Central memory CD8-positive, alpha-beta T cell (primary cell): ENCODE measurements around the gene GPX4.

ENCODE experiments used
- ATAC-seq: fragments of 150-1000 bp; cut with Tn5 transposase; replicated peaks from 2 replicates; pipeline ENCODE4 v1.10.0; 2022; ENCODE audit warnings: mild to moderate bottlenecking, moderate FRiP score, moderate number of reproducible peaks; ENCODE audit not compliant: poor library complexity, severe bottlenecking; ENCODE audit errors: extremely low read depth
- DNase-seq, 2 donors: peaks; one replicate each; pipeline ENCODE4 v3.0.0; 2021; ENCODE audit warnings: low spot score in 2 of 2
- H3K27ac Mint-ChIP-seq: one replicate; pipeline ENCODE4 v1.8.0; 2022; ENCODE audit warnings: low read depth, mild to moderate bottlenecking, moderate library complexity, mixed read lengths
- H3K27me3 Mint-ChIP-seq: one replicate; pipeline ENCODE4 v1.8.0; 2022; ENCODE audit warnings: mixed read lengths
- H3K36me3 Mint-ChIP-seq: one replicate; pipeline ENCODE4 v1.8.0; 2022; ENCODE audit warnings: mild to moderate bottlenecking, moderate library complexity, mixed read lengths; ENCODE audit not compliant: insufficient read depth
- H3K4me1 Mint-ChIP-seq: one replicate; pipeline ENCODE4 v1.8.0; 2022; ENCODE audit warnings: mixed read lengths
- H3K4me3 Mint-ChIP-seq: one replicate; pipeline ENCODE4 v1.8.0; 2022; ENCODE audit warnings: mild to moderate bottlenecking, moderate library complexity, mixed read lengths
- H3K9me3 Mint-ChIP-seq: one replicate; pipeline ENCODE4 v1.8.0; 2022; ENCODE audit warnings: mixed read lengths

The GPX4 gene, protein sequence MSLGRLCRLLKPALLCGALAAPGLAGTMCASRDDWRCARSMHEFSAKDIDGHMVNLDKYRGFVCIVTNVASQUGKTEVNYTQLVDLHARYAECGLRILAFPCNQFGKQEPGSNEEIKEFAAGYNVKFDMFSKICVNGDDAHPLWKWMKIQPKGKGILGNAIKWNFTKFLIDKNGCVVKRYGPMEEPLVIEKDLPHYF

DNA sequence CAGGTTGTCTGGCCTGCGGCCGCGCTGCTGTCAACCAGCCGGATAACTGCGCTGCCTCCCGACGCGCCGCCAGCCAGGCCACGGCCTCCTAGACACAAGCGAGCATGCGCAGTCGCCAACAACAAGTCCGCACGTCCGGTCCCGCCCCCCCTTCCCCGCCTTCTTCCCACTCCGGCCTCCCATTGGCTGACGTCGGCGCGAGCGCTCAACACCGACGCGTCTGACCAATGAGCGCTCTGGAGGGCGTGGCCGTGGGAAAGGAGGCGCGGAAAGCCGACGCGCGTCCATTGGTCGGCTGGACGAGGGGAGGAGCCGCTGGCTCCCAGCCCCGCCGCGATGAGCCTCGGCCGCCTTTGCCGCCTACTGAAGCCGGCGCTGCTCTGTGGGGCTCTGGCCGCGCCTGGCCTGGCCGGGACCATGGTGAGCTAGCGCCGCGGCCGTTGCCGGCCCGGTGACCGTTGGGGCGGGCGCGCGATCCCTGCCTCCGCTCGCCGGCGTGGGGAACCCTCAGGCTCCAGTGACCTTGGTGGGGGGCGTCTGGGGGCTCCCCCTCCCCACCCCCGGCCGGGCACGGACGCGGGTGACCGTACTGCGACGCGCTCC, at the start of gene GPX4:
TSS of gene GPX4 (plus strand) at position 287 of the 603 bp plus-strand sequence. CDS start at position 337, 50 bp downstream.
- H3K36me3 Mint-ChIP-seq, result peaks cover 31% of the 10 kb centered on the region
- H3K27me3 Mint-ChIP-seq, result no peaks in the 10 kb centered on the region
- peaks cover 18% of the 10 kb centered on the region for H3K4me1 Mint-ChIP-seq
- no peaks in the 10 kb centered on the region for H3K9me3 Mint-ChIP-seq
- peak; percentile 91 to 96 for DNase-seq
- H3K27ac Mint-ChIP-seq, result peak within 1 kb of the TSS; percentile 84
- H3K4me3 Mint-ChIP-seq, result peak within 1 kb of the TSS; percentile 66
- peak; percentile 89 for ATAC-seq

DNA sequence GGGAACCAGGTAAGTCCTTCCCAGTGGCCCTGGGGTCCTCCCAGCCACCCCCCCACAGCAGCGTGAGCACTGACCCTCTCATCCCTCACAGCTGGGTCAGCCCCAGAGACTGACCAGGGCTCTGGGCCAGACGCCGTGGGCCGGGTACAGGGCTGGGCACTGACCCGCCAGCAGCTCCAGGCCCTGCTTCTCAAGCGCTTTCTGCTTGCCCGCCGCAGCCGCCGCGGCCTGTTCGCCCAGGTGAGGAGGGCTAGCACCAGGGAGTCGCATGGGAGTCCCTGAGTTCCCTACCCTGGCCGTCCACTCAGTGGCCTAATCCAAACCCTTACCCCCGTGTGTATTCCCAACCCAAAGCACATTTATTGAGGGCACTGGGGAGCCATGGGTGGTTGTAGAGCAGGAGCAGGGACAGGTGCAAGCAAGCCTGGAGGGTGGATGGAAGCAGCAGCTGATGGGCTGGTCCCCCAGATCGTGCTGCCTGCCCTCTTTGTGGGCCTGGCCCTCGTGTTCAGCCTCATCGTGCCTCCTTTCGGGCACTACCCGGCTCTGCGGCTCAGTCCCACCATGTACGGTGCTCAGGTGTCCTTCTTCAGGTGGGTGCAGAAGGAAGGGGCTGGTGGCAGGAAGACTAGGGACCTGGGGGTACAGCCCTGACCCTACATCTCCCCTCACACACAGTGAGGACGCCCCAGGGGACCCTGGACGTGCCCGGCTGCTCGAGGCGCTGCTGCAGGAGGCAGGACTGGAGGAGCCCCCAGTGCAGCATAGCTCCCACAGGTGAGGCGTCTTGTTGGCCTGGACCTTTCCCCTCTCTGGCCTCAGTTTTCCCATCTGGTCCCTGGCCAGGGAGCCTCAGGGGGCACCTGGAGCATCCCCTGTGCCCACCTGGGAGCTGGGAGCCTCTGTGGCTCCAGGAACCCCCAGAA, 49.4 kb upstream of the GPX4 start:
- ATAC-seq, result no peak
- no peak overlapping the region for H3K4me3 Mint-ChIP-seq
- H3K27ac Mint-ChIP-seq, result no peak overlapping the region
- DNase-seq, result no peak
- peaks cover 22% of the 10 kb centered on the region for H3K36me3 Mint-ChIP-seq
- peaks cover 29% of the 10 kb centered on the region for H3K4me1 Mint-ChIP-seq
- H3K27me3 Mint-ChIP-seq, result no peaks in the 10 kb centered on the region
- no peaks in the 10 kb centered on the region for H3K9me3 Mint-ChIP-seq

GRCh38 chr19:1055028-1055425, 48.8 kb upstream of the GPX4 start:
- H3K36me3 Mint-ChIP-seq, result peaks cover 21% of the 10 kb centered on the region

GRCh38 chr19:1055886-1056620, 47.7 kb upstream of the GPX4 start:
- H3K4me1 Mint-ChIP-seq, result peaks cover 29% of the 10 kb centered on the region
- ATAC-seq, result no peak
- H3K4me3 Mint-ChIP-seq, result no peak overlapping the region
- no peaks in the 10 kb centered on the region for H3K27me3 Mint-ChIP-seq
- no peak overlapping the region for H3K27ac Mint-ChIP-seq
- peaks cover 18% of the 10 kb centered on the region for H3K36me3 Mint-ChIP-seq
- H3K9me3 Mint-ChIP-seq, result no peaks in the 10 kb centered on the region
- DNase-seq, result no peak

More at GRCh38 chr19:1055028-1055425, 48.8 kb upstream of the GPX4 start:
- H3K27me3 Mint-ChIP-seq, result no peaks in the 10 kb centered on the region
- DNase-seq (no peak), ATAC-seq (no peak)
- H3K9me3 Mint-ChIP-seq, result no peaks in the 10 kb centered on the region
- no peak overlapping the region for H3K27ac Mint-ChIP-seq
- peaks cover 29% of the 10 kb centered on the region for H3K4me1 Mint-ChIP-seq
- H3K4me3 Mint-ChIP-seq, result no peak overlapping the region

GRCh38 chr19:1057176-1057855, 46.5 kb upstream of the GPX4 start:
- H3K4me3 Mint-ChIP-seq, result no peak overlapping the region
- H3K27ac Mint-ChIP-seq, result peak overlapping the region; percentile 62
- peak; percentile 83 for ATAC-seq
- H3K4me1 Mint-ChIP-seq, result peaks cover 24% of the 10 kb centered on the region
- DNase-seq, result no peak
- no peaks in the 10 kb centered on the region for H3K9me3 Mint-ChIP-seq
- H3K27me3 Mint-ChIP-seq, result no peaks in the 10 kb centered on the region
- H3K36me3 Mint-ChIP-seq, result peaks cover 21% of the 10 kb centered on the region

DNA sequence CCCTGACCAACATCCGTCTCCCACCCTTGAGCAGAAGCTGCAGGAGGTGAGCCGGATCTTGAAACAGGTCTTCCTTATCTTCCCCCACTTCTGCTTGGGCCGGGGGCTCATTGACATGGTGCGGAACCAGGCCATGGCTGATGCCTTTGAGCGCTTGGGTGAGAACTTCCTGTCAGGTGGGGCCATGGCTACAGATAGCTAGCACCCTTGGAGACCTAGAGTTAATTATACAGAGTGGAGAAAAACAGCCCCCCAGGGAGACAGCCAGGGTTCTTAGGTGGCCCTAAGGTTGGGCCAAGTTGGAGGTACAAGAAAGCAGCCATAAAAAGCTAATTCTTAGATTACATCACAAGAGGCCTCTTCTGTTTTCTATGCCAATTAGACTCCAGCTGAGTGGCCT, 45.7 kb upstream of the GPX4 start:
- H3K27ac Mint-ChIP-seq, result peak overlapping the region; percentile 62
- no peak for ATAC-seq
- DNase-seq, result no peak
- H3K4me1 Mint-ChIP-seq, result peaks cover 24% of the 10 kb centered on the region
- no peaks in the 10 kb centered on the region for H3K9me3 Mint-ChIP-seq
- H3K27me3 Mint-ChIP-seq, result no peaks in the 10 kb centered on the region
- H3K36me3 Mint-ChIP-seq, result peaks cover 21% of the 10 kb centered on the region
- no peak overlapping the region for H3K4me3 Mint-ChIP-seq

- H3K9me3 Mint-ChIP-seq, result no peaks in the 10 kb centered on the region
- no peak for DNase-seq
- ATAC-seq, result no peak
- H3K36me3 Mint-ChIP-seq, result peaks cover 22% of the 10 kb centered on the region
- H3K27ac Mint-ChIP-seq, result no peak overlapping the region
- peaks cover 46% of the 10 kb centered on the region for H3K4me1 Mint-ChIP-seq
- H3K4me3 Mint-ChIP-seq, result no peak overlapping the region
- H3K27me3 Mint-ChIP-seq, result no peaks in the 10 kb centered on the region
These were observed 43.1 kb upstream of the GPX4 start for GRCh38 chr19:1060689-1061088.

DNA sequence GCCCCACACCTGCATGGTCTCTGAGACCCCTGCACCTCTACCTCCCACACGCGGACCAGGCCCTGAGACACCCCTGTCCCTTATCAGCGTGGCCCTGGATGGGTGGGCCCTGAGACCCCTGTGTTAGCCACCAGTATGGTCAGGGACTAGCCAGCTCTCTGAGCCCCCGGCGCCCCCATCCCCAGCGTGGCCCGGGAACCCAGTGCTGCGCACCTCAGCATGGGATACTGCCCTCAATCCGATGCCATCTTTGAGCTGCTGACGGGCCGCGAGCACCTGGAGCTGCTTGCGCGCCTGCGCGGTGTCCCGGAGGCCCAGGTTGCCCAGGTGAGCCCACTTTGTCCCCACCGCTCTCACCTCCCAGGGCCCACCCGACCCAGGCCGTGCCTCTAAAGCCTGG, 41.8 kb upstream of the GPX4 start:
- no peaks in the 10 kb centered on the region for H3K27me3 Mint-ChIP-seq
- no peak for DNase-seq
- no peak overlapping the region for H3K4me3 Mint-ChIP-seq
- H3K36me3 Mint-ChIP-seq, result peaks cover 19% of the 10 kb centered on the region
- peaks cover 48% of the 10 kb centered on the region for H3K4me1 Mint-ChIP-seq
- ATAC-seq, result no peak
- H3K9me3 Mint-ChIP-seq, result no peaks in the 10 kb centered on the region
- peak overlapping the region; percentile 55 for H3K27ac Mint-ChIP-seq

GRCh38 chr19:1062387-1063029, 41.3 kb upstream of the GPX4 start:
- no peaks in the 10 kb centered on the region for H3K27me3 Mint-ChIP-seq
- no peak overlapping the region for H3K4me3 Mint-ChIP-seq
- peaks cover 17% of the 10 kb centered on the region for H3K36me3 Mint-ChIP-seq
- peak overlapping the region; percentile 55 for H3K27ac Mint-ChIP-seq
- no peaks in the 10 kb centered on the region for H3K9me3 Mint-ChIP-seq
- DNase-seq (no peak), ATAC-seq (no peak)
- peaks cover 44% of the 10 kb centered on the region for H3K4me1 Mint-ChIP-seq

DNA sequence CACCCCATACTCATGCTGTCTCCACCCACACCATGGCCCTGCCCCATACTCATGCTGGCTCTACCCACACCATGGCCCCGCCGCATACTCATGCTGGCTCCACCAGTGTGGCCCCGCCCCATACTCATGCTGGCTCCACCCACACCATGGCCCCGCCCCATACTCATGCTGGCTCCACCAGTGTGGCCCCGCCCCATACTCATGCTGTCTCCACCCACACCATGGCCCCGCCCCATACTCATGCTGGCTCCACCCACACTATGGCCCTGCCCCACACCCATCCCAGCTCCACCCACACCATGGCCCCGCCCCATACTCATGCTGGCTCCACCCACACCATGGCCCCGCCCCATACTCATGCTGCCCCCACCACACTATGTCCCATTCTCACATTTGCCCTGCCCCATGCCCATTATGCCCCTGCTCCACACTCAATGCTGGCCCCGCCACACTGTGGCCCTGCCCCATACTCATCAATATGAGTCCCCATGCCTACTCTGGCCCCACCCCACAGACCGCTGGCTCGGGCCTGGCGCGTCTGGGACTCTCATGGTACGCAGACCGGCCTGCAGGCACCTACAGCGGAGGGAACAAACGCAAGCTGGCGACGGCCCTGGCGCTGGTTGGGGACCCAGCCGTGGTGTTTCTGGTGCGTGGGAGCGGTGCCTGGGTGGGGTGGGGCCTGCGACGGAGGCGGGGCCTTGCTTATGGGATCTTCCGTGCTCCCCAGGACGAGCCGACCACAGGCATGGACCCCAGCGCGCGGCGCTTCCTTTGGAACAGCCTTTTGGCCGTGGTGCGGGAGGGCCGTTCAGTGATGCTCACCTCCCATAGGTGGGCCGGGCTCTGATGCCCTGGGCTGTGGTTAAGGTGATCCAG, 40.5 kb upstream of the GPX4 start:
- no peak for ATAC-seq
- DNase-seq, result peak in 1 of 2 donors; percentile 67
- Mint-ChIP-seq H3K36me3 (peaks cover 24% of the 10 kb centered on the region), H3K27me3 (no peaks in the 10 kb centered on the region), H3K9me3 (no peaks in the 10 kb centered on the region), H3K4me3 (no peak overlapping the region), H3K27ac (no peak overlapping the region), H3K4me1 (peaks cover 36% of the 10 kb centered on the region)
